GM21528 (cell line): ENCODE results near the gene PRDM7.

Experiments used
- ATAC-seq: cut with Tn5 transposase; IDR thresholded peaks from one replicate; pipeline ENCODE4 v1.9.1; 2021; ENCODE audit warnings: mild to moderate bottlenecking, moderate library complexity; ENCODE audit not compliant: unreplicated experiment, low FRiP score

The PRDM7 gene

GRCh38 chr16:90041896-90042473, 35.1 kb downstream of the PRDM7 start:
- ATAC-seq, result no peak

GRCh38 chr16:90040152-90041023, 36.7 kb downstream of the PRDM7 start:
- ATAC-seq, result no peak

- no peak for ATAC-seq
Measured at GRCh38 chr16:90037276-90037675, 39.9 kb downstream of the PRDM7 start.

GRCh38 chr16:90035902-90036301, 41.2 kb downstream of the PRDM7 start:
- ATAC-seq, result no peak

- no peak for ATAC-seq
Measured at GRCh38 chr16:90034504-90034903, 42.6 kb downstream of the PRDM7 start.

- no peak for ATAC-seq
Measured at GRCh38 chr16:90033387-90033786, 43.7 kb downstream of the PRDM7 start.

- ATAC-seq, result no peak
Measured at GRCh38 chr16:90032674-90033331, 44.3 kb downstream of the PRDM7 start.

- ATAC-seq, result no peak
Measured at GRCh38 chr16:90031931-90032673, 45.0 kb downstream of the PRDM7 start.

GRCh38 chr16:90031186-90031930, 45.8 kb downstream of the PRDM7 start:
- ATAC-seq, result no peak

- no peak for ATAC-seq
Measured at GRCh38 chr16:90028985-90029384, 48.1 kb downstream of the PRDM7 start.

GRCh38 chr16:90027611-90028010, 49.5 kb downstream of the PRDM7 start:
- ATAC-seq, result no peak

- ATAC-seq, result no peak
Measured at GRCh38 chr16:90026135-90026534, 51.0 kb downstream of the PRDM7 start.

- ATAC-seq, result no peak
Measured at GRCh38 chr16:90023078-90023447, 54.1 kb downstream of the PRDM7 start.

GRCh38 chr16:90022209-90023077, 54.7 kb downstream of the PRDM7 start:
- no peak for ATAC-seq

GRCh38 chr16:90020838-90021382, 56.2 kb downstream of the PRDM7 start:
- no peak for ATAC-seq

- ATAC-seq, result no peak
Measured at GRCh38 chr16:90020260-90020837, 56.8 kb downstream of the PRDM7 start.

GRCh38 chr16:90019543-90020259, 57.4 kb downstream of the PRDM7 start:
- no peak for ATAC-seq
